NT2/D1 (cell line): Measurements from ENCODE around the gene OR8S1.

Experiments
- SUZ12 ChIP-seq: IDR thresholded peaks from 2 replicates; pipeline ENCODE4 v1.6.1; 2011; ENCODE audit not compliant: insufficient read length, insufficient read depth; ENCODE audit errors: extremely low read depth
- YY1 ChIP-seq: IDR thresholded peaks from 2 replicates; pipeline ENCODE4 v1.6.1; 2011; ENCODE audit not compliant: insufficient read length, insufficient read depth
- ZNF274 ChIP-seq: IDR thresholded peaks from 2 replicates; pipeline ENCODE4 v1.6.1; 2011; ENCODE audit warnings: mild to moderate bottlenecking, low read depth, low read length

DNA sequence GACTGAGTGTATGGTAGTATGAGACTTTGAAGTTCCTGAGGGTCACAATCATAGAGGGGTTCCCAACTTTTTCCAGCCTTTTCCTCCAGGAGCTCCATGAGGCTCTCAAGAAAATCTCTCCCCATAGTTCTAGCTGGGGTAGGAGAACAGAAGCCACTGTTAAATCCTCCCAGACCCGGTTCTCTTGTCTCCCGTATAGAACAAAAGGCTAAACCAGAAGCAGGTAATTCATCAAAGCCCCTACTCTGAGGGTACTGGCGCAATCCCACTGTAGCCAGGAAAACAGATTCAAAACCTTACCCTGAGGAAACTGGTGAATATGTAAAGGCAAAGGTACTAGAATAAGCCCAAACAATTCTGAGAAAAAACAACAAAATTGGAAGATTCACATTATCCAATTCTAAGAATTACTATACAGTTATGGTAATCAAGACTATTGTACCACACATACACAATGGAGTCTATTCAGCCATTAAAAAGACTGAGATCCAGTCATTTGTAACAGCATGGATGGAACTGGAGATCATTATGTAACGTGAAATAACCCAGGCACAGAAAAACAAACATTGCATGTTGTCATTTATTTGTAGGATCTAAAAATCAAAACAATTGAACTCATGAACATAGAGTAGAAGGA is 20.5 kb downstream of the OR8S1 start:
- TF ChIP-seq YY1 (no peak), SUZ12 (no peak), ZNF274 (no peak)
